ENCODE measurements around the gene PLCD1.
"Not testable (repeated sequence)": the region's sequence is repeated elsewhere in the genome, so short reads cannot be mapped to it uniquely, and the experiment has no call there.

The PLCD1 gene

GRCh38 chr3:38029400-38030125 lies at the start of gene PLCD1:
Gene PLCD1 (minus strand): TSS chr3:38029642. CDS start chr3:38029539, 103 bp downstream.
- DNase-seq, result no peak

- not testable (repeated sequence) for DNase-seq
Measured at GRCh38 chr3:38077073-38077472, 47.6 kb upstream of the PLCD1 start.

GRCh38 chr3:38070013-38070412 lies 40.6 kb upstream of the PLCD1 start:
- DNase-seq, result no peak

- no peak for DNase-seq
Measured at GRCh38 chr3:38067508-38068233, 38.2 kb upstream of the PLCD1 start.

GRCh38 chr3:38064453-38064852 lies 35.0 kb upstream of the PLCD1 start:
- not testable (repeated sequence) for DNase-seq

- no peak for DNase-seq
Measured at GRCh38 chr3:38062809-38063208, 33.4 kb upstream of the PLCD1 start.

GRCh38 chr3:38059591-38059990 lies 30.1 kb upstream of the PLCD1 start:
- no peak for DNase-seq

GRCh38 chr3:38059148-38059547 lies 29.7 kb upstream of the PLCD1 start:
- no peak for DNase-seq

- no peak for DNase-seq
Measured at GRCh38 chr3:38054499-38055001, 25.1 kb upstream of the PLCD1 start.

- DNase-seq, result not testable (repeated sequence)
Measured at GRCh38 chr3:38053813-38054498, 24.5 kb upstream of the PLCD1 start.

GRCh38 chr3:38053286-38053685 lies 23.8 kb upstream of the PLCD1 start:
- not testable (repeated sequence) for DNase-seq

GRCh38 chr3:38051131-38051530 lies 21.7 kb upstream of the PLCD1 start:
- DNase-seq, result no peak

- DNase-seq, result no peak
Measured at GRCh38 chr3:38049358-38050126, 20.1 kb upstream of the PLCD1 start.

- no peak for DNase-seq
Measured at GRCh38 chr3:38047896-38048295, 18.5 kb upstream of the PLCD1 start.

- no peak for DNase-seq
Measured at GRCh38 chr3:38046821-38047220, 17.4 kb upstream of the PLCD1 start.

- DNase-seq, result no peak
Measured at GRCh38 chr3:38046027-38046426, 16.6 kb upstream of the PLCD1 start.

GRCh38 chr3:38043486-38043885 lies 14.0 kb upstream of the PLCD1 start:
- DNase-seq, result no peak

- DNase-seq, result no peak
Measured at GRCh38 chr3:38040401-38040800, 11.0 kb upstream of the PLCD1 start.

- DNase-seq, result no peak
Measured at GRCh38 chr3:38039899-38040261, 10.4 kb upstream of the PLCD1 start.

- no peak for DNase-seq
Measured at GRCh38 chr3:38039101-38039898, 9.9 kb upstream of the PLCD1 start, which contains the start of gene DLEC1. Gene DLEC1 (plus strand): TSS chr3:38039208. CDS start chr3:38039226, 18 bp downstream.

- no peak for DNase-seq
Measured at GRCh38 chr3:38038447-38038911, 9.0 kb upstream of the PLCD1 start.

- no peak for DNase-seq
Measured at GRCh38 chr3:38036906-38037305, 7.5 kb upstream of the PLCD1 start.

Data from DMS153 (cell line).